NCI-H526 treated with DMSO at 0.1 percent for 48 hours (cell line): ENCODE results near the gene DYNC1H1.

Experiments used
- DNase-seq: peaks from one replicate; lab custom pipeline; 2025; lab: John Stamatoyannopoulos, UW

DYNC1H1 gene

GRCh38 chr14:102088012-102088792, 123.8 kb downstream of the DYNC1H1 start:
- no peak for DNase-seq

- DNase-seq = no peak
Observed at GRCh38 chr14:102089621-102090343, 125.4 kb downstream of the DYNC1H1 start.

DNA sequence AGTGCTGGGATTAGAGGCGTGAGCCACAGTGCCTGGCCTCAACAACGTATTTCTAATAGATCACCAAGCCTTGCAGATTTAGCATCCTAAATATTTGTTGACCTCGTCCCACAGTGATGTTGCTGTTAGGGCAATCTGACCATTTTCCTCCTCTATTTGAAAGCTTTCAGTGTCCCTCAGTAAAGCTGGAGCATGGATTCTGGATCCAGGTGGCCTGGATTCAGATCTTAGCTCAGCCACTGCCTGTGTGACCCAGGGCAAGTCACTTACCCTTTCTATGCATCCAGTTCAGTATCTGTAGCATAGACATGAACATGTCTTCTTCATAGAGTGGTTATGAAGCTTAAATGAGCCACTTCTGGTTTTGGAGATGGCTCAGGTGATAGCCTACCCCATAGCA, 126.3 kb downstream of the DYNC1H1 start:
- DNase-seq = no peak

- no peak for DNase-seq
Observed at GRCh38 chr14:102092806-102093205, 128.4 kb downstream of the DYNC1H1 start.

DNA sequence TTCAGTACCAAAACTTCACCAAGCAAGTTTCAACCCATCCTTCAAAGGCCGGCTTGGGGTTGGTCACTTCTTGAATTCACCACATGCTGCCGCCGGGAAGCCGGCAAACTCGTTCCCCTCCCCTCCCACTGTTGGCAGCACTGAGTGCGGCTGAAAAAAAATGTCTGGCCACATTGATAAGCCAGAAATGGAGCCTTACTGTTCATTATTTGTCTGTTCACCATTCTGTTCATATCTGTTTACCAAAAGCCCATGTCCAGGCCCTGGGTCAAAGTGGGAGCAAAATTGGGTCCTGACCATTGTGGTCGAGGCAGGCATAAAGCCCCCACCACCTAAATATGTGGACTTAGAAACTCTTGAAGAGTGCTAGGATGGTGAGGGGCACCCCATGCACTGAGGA, 129.7 kb downstream of the DYNC1H1 start:
- DNase-seq = no peak

- no peak for DNase-seq
Observed at GRCh38 chr14:102095231-102095870, 131.0 kb downstream of the DYNC1H1 start.

GRCh38 chr14:102095871-102096568, 131.6 kb downstream of the DYNC1H1 start:
- DNase-seq = no peak

DNA sequence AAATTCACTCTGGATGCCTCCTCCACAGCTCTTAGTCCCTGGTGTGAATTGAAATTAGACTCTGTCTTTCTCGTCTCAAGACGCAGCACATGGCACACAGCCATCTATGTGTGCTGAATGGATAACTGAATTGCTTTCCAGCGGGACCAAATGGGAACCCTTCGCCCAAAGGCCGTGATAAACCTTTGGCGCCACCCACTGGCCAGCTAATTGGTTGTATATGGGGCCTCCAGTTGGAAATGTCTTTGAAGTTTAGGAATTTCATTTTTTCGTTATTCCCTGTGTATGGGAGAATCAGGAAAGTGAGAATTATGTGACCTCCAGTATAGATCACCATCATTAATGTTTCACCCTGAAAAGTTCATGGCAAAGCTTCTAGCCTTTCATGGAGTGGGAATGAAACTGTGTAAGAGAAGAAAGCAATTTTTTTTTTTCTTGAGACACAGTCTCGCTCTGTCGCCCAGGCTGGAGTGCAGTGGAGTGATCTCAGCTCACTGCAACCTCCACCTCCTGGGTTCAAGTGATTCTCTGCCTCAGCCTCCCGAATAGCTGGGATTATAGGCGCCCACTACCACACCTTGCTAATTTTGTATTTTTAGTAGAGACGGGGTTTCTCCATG, 132.3 kb downstream of the DYNC1H1 start:
- DNase-seq = peak; percentile 64

DNA sequence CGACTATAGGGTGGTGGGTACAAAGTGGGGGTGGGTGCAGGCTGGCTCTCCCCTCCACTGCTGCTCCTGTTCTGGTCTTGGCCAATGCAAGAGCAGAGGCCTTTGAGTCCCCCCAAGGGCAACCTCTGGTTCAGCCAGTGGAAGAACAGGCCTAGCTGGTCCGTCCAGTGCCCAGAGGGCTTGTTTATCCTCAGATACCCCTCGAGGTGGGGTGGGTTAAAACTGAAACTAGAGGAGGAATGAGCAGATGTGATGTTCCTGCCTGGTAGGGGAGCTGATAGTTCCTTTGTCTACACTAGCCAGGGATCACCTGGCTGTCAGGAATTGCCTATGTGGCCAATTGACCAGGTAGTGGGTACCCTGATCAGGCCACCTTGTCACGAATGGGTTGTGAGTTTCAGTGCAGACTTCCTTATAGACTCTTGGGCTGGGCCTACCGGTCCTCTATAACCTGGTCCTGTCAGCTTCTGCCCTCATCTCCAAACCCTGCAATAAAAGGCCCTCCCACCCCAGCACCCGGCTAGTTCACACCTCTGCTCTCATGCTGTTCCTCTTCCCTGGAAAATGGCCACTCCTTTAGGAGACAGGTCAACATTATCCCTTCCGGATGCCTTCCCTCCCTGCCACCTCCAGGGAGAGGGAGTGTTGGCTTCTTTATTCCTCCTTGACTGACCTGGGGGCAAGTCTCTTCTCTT, 133.2 kb downstream of the DYNC1H1 start:
- no peak for DNase-seq

- DNase-seq = no peak
Observed at GRCh38 chr14:102103062-102103695, 138.8 kb downstream of the DYNC1H1 start.

GRCh38 chr14:102105369-102105768, 141.0 kb downstream of the DYNC1H1 start:
- DNase-seq = no peak
